ENCODE results near the gene CREB5.

Gene CREB5

GRCh38 chr7:28532181-28532580 is 119.9 kb downstream of the CREB5 start:
- no peak for ATAC-seq (ENCODE audit: insufficient read depth, low read depth)
- Histone ChIP-seq H3K27ac (ENCODE audit: low read length) (no peak overlapping the region), H4K20me1 (ENCODE audit: insufficient read depth, low read length) (no peaks in the 10 kb centered on the region), H3K4me1 (ENCODE audit: insufficient read depth, low read length) (no peaks in the 10 kb centered on the region), H3K4me2 (ENCODE audit: insufficient read depth, low read length) (no peak overlapping the region), H3K79me2 (ENCODE audit: insufficient read depth, low read length) (no peaks in the 10 kb centered on the region), H3K27me3 (ENCODE audit: insufficient read depth, low read length, poor library complexity) (peaks cover 3% of the 10 kb centered on the region), H3K4me3 (ENCODE audit: low read depth in 1 of 2, low read length in 2 of 2) (no peak overlapping the region), H3K9me3 (ENCODE audit: insufficient read depth, low read length, severe bottlenecking) (no peaks in the 10 kb centered on the region), H2AFZ (ENCODE audit: low read depth, low read length) (no peak overlapping the region), H3K9ac (ENCODE audit: low read depth, low read length) (no peak overlapping the region), H3K36me3 (ENCODE audit: insufficient read depth, low read length) (no peaks in the 10 kb centered on the region)
- DNase-seq: no peak
- TF ChIP-seq CTCF (IDR thresholded peaks at IDR 0.05; ENCODE audit: borderline replicate concordance, extremely low read depth, low read length, poor library complexity, severe bottlenecking): no peak
- no peak for TF ChIP-seq EZH2 (IDR thresholded peaks at IDR 0.05; ENCODE audit: borderline replicate concordance, low read depth, low read length, severe bottlenecking)

- H3K36me3 ChIP-seq (ENCODE audit: insufficient read depth, low read length): no peaks in the 10 kb centered on the region
- H3K27me3 ChIP-seq (ENCODE audit: insufficient read depth, low read length, poor library complexity): peaks cover 3% of the 10 kb centered on the region
- no peak overlapping the region for H3K4me3 ChIP-seq (ENCODE audit: low read depth in 1 of 2, low read length in 2 of 2)
- no peak overlapping the region for H3K4me2 ChIP-seq (ENCODE audit: insufficient read depth, low read length)
- DNase-seq (no peak), ATAC-seq (ENCODE audit: insufficient read depth, low read depth) (no peak)
- H3K4me1 ChIP-seq (ENCODE audit: insufficient read depth, low read length): no peaks in the 10 kb centered on the region
- no peaks in the 10 kb centered on the region for H3K79me2 ChIP-seq (ENCODE audit: insufficient read depth, low read length)
- no peak for TF ChIP-seq CTCF (IDR thresholded peaks at IDR 0.05; ENCODE audit: borderline replicate concordance, extremely low read depth, low read length, poor library complexity, severe bottlenecking)
- TF ChIP-seq EZH2 (IDR thresholded peaks at IDR 0.05; ENCODE audit: borderline replicate concordance, low read depth, low read length, severe bottlenecking): no peak
- H3K9me3 ChIP-seq (ENCODE audit: insufficient read depth, low read length, severe bottlenecking): no peaks in the 10 kb centered on the region
- H4K20me1 ChIP-seq (ENCODE audit: insufficient read depth, low read length): no peaks in the 10 kb centered on the region
- no peak overlapping the region for H3K27ac ChIP-seq (ENCODE audit: low read length)
- no peak overlapping the region for H3K9ac ChIP-seq (ENCODE audit: low read depth, low read length)
- no peak overlapping the region for H2AFZ ChIP-seq (ENCODE audit: low read depth, low read length)
Measured at GRCh38 chr7:28533267-28533666, 120.9 kb downstream of the CREB5 start.

- no peak for DNase-seq
- ATAC-seq (ENCODE audit: insufficient read depth, low read depth): no peak
Measured at GRCh38 chr7:28533731-28534531, 121.6 kb downstream of the CREB5 start.

More at GRCh38 chr7:28533731-28534531, 121.6 kb downstream of the CREB5 start:
- Histone ChIP-seq H3K4me1 (ENCODE audit: insufficient read depth, low read length) (no peaks in the 10 kb centered on the region), H3K9me3 (ENCODE audit: insufficient read depth, low read length, severe bottlenecking) (no peaks in the 10 kb centered on the region), H3K9ac (ENCODE audit: low read depth, low read length) (no peak overlapping the region), H2AFZ (ENCODE audit: low read depth, low read length) (no peak overlapping the region), H3K4me3 (ENCODE audit: low read depth in 1 of 2, low read length in 2 of 2) (no peak overlapping the region), H3K4me2 (ENCODE audit: insufficient read depth, low read length) (no peak overlapping the region), H3K36me3 (ENCODE audit: insufficient read depth, low read length) (no peaks in the 10 kb centered on the region), H3K27me3 (ENCODE audit: insufficient read depth, low read length, poor library complexity) (peaks cover 3% of the 10 kb centered on the region), H3K27ac (ENCODE audit: low read length) (no peak overlapping the region), H3K79me2 (ENCODE audit: insufficient read depth, low read length) (no peaks in the 10 kb centered on the region), H4K20me1 (ENCODE audit: insufficient read depth, low read length) (no peaks in the 10 kb centered on the region)
- TF ChIP-seq EZH2 (IDR thresholded peaks at IDR 0.05; ENCODE audit: borderline replicate concordance, low read depth, low read length, severe bottlenecking) (no peak), CTCF (IDR thresholded peaks at IDR 0.05; ENCODE audit: borderline replicate concordance, extremely low read depth, low read length, poor library complexity, severe bottlenecking) (no peak)

Data from DND-41 (cell line).